Mononuclear cell (primary cell): ENCODE measurements around the gene DRICH1. TPM values are rescaled to one million over a fixed set of nuclear protein-coding genes. Genes with fewer than 3 reads are reported as not detected.
"Not testable (repeated sequence)": the region's sequence is repeated elsewhere in the genome, so short reads cannot be mapped to it uniquely, and the experiment has no call there.

ENCODE experiments used
- H3K27me3 ChIP-seq: 2 replicates; pipeline ENCODE4 v1.6.0; 2011; ENCODE audit warnings: low read length, control low read depth; ENCODE audit not compliant: insufficient read depth
- H3K4me1 ChIP-seq: 2 replicates; pipeline ENCODE4 v1.5.1; 2011; ENCODE audit warnings: mild to moderate bottlenecking, low read length, control low read depth; ENCODE audit not compliant: insufficient read depth
- H3K4me3 ChIP-seq: 2 replicates; pipeline ENCODE4 v1.5.1; 2011; ENCODE audit warnings: mild to moderate bottlenecking, low read length, moderate library complexity
- H3K9me3 ChIP-seq: 2 replicates; pipeline ENCODE4 v1.5.1; 2011; ENCODE audit warnings: low read depth, mild to moderate bottlenecking, control low read depth, low read length
- total RNA-seq: library from RNA; depleted of rRNA; stranded (reverse); fragments of >200 nt; gene quantifications from one replicate; pipeline ENCODE4 v1.2.3, GENCODE V29; 2012

The DRICH1 gene
- total RNA-seq, result 0.73 TPM

GRCh38 chr22:23632178-23632577 lies at the start of gene DRICH1:
DRICH1 (minus strand) TSS chr22:23632321; CDS start chr22:23632023, 298 bp downstream.
- H3K27me3 ChIP-seq, result no peaks in the 10 kb centered on the region
- H3K9me3 ChIP-seq, result no peaks in the 10 kb centered on the region
- no peaks in the 10 kb centered on the region for H3K4me1 ChIP-seq
- no peak within 1 kb of the TSS for H3K4me3 ChIP-seq

DNA sequence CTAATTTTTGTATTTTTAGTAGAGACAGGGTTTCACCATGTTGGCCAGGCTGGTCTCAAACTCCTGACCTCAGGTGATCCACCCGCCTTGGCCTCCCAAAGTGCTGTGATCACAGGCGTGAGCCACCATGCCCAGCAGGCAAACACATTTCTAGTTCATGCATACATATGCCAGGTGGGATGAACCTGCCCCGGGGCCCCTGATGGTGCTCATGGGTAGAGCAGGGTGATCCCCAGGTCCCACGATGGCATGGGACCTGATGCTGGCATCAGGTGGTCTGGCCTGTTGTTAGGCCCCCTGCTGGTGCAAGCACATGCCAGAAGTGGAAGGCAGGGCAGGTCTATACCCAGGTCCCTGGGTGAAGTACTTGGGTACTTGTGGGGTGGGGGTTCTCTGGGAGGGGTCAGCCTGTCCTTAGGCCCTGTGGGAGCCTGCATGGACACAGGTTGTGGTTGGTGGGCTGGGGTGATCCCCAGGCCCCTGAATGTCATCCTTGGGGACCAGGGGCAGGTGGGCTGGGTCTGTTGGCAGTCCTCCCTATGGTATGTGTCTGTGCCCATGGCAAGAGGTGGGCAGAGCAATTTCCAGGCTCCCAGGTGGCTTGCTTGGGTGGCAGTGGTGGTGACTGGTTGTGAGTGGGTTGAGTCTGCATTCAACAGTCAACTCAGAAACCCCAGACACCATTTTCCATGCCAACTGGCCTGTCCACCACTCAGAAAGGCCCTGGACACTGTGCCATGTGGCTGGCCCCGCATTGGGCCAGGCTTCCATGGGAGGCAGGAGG lies 49.1 kb upstream of the DRICH1 start:
- H3K9me3 ChIP-seq, result no peaks in the 10 kb centered on the region
- H3K4me3 ChIP-seq, result no peak overlapping the region
- H3K27me3 ChIP-seq, result no peaks in the 10 kb centered on the region
- H3K4me1 ChIP-seq, result peaks cover 5% of the 10 kb centered on the region

DNA sequence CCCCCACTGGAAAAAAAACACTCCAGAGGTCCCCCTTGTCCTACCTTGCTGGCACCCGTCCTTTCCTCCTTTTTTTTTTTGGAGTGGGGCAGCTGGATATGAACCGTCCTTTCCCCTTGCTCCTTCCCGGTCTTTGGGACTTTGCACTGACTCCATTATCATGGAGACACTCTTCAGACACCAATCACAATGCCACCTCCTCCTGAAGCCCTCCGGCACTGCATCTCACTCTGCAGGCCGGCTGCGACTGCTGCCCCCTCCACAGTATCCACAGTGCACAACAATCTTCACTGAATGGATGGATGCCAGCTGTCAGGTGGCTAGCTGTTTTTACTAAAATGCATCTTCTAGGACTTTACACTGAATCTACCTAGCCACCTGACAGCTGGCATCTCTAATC lies 46.0 kb upstream of the DRICH1 start:
- Histone ChIP-seq H3K9me3 (no peaks in the 10 kb centered on the region), H3K4me3 (no peak overlapping the region), H3K4me1 (peaks cover 32% of the 10 kb centered on the region), H3K27me3 (no peaks in the 10 kb centered on the region)

DNA sequence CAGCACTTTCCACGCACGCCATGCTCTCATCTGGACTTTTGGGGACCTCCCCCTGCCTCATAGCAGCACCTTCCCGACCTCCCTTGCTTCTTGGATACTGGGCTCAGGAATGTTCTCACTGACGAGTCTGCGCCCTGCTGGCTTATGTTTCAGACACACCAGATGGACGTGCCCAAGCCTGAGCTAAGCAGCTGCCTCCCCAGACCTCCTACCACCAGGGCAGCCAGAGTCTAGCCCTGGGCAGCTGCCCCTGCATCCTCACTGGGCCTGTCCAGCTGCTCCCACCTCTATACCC lies 45.5 kb upstream of the DRICH1 start:
- Histone ChIP-seq H3K27me3 (no peaks in the 10 kb centered on the region), H3K4me1 (peaks cover 32% of the 10 kb centered on the region)

GRCh38 chr22:23676841-23677700 lies 45.0 kb upstream of the DRICH1 start:
- peaks cover 32% of the 10 kb centered on the region for H3K4me1 ChIP-seq
- not testable (repeated sequence) for H3K4me3 ChIP-seq, H3K9me3 ChIP-seq, H3K27me3 ChIP-seq

More for the DNA sequence above, 45.5 kb upstream of the DRICH1 start:
- H3K9me3 ChIP-seq, result no peaks in the 10 kb centered on the region
- no peak overlapping the region for H3K4me3 ChIP-seq

- peaks cover 32% of the 10 kb centered on the region for H3K4me1 ChIP-seq
- no peaks in the 10 kb centered on the region for H3K27me3 ChIP-seq
- no peak overlapping the region for H3K4me3 ChIP-seq
- H3K9me3 ChIP-seq, result no peaks in the 10 kb centered on the region
These were observed 43.6 kb upstream of the DRICH1 start for GRCh38 chr22:23675502-23676415.

- not testable (repeated sequence) for H3K4me3 ChIP-seq, H3K9me3 ChIP-seq, H3K27me3 ChIP-seq
- H3K4me1 ChIP-seq, result peaks cover 32% of the 10 kb centered on the region
These were observed 42.9 kb upstream of the DRICH1 start for GRCh38 chr22:23674886-23675501.

DNA sequence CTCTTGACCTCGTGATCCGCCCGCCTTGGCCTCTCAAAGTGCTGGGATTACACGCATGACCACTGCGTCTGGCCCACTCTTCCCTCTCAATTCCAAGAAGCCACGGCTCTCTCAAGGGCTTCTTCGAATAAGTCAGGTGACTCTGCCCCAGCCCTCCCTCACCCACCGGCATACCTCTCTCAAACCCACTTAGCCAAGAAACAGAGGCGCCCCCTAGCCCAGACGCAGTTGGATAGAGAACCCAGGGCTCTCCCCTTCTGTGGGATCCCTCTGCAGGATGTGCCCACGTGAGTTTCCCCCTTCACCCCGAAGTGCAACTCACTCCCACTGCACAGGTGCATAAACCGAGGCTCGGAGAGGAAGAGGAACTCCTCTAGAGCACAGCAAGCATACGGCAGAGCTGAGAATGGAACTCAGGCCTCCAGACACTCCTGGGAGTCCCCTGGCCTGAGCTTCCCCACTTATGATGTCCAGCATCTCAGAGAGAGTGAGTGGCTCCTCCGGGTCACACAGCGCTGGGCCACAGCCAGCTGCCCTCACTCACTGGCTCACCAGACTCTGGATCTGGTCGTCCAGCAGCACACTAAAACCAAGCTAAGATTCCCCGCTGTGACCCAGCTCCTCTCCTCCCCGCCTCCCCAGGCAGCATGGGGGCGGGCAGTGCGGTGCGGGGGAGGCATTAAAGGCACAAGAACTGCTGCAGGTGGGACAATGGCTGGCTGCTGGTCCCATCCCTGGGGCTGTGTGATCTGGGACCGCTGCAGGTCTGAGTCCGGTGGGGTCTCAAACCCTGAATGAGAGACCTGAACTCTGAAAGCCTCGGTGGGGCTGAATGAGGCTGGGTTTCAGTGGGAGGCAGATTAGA lies 41.9 kb upstream of the DRICH1 start:
- no peaks in the 10 kb centered on the region for H3K27me3 ChIP-seq
- H3K4me1 ChIP-seq, result peaks cover 32% of the 10 kb centered on the region
- H3K4me3 ChIP-seq, result no peak overlapping the region
- no peaks in the 10 kb centered on the region for H3K9me3 ChIP-seq

DNA sequence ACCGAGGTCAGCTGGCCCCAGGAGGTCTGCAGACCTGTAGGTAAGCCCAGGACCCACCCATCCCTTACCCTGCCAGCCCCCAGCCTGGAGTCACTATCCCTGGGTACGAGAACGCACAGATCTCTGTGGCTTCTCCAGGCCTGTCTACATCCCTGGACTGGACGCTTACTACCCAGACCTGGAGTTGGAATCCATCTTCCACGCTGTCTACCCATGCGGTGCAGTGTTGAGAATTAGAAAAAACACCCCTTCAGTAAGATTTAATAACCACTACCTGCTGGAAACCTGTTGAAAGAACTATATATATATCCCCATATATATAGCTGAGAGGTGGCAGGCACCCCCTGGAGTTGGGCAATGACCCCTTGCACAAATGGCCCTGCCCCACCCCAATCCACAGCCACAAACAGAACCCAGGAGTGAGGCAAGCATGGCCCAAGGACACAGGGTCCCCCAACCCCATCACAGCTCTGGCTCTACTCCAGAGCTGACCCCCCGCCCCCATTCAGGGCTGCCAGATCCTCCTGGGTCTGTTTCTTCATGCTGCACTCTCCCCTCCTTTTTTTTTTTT lies 41.0 kb upstream of the DRICH1 start:
- Histone ChIP-seq H3K27me3 (no peaks in the 10 kb centered on the region), H3K4me3 (no peak overlapping the region), H3K9me3 (no peaks in the 10 kb centered on the region), H3K4me1 (peaks cover 32% of the 10 kb centered on the region)

DNA sequence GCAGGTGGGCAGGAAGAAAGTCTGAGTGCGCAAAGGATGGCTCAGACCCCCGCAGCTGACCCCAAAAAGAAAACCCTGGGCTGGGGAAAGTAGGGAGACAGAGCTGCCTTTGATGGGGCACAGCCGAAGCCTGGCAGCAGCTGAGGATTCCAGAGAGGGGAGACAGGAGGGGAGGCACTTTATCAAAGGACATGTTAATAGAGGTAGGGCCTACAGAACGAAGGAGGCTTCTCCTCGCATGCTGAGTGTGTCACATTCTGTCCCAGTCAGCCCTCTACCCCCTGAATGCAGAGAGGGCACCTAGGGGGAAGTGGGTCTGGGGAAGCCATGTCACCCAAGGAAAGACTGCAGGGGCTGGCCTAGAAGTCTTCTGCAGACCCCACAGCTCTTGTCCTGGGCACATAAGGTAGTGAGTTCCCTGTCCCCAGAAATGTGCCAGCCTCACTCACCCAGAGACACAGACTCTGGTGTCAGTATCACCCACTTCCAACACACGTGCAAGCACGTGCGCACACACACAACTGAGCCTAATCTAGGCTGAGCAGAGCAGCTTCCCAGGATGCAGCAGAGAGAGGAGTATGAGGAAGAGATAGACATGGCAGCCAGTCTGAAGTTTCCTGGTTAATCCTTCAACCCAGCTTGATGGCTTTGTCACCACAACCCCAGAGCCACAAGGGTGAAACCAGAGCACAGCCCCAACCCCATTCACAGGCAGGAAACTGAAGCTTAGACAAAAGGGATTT lies 40.4 kb upstream of the DRICH1 start:
- not testable (repeated sequence) for H3K27me3 ChIP-seq, H3K9me3 ChIP-seq, H3K4me3 ChIP-seq
- peaks cover 32% of the 10 kb centered on the region for H3K4me1 ChIP-seq

DNA sequence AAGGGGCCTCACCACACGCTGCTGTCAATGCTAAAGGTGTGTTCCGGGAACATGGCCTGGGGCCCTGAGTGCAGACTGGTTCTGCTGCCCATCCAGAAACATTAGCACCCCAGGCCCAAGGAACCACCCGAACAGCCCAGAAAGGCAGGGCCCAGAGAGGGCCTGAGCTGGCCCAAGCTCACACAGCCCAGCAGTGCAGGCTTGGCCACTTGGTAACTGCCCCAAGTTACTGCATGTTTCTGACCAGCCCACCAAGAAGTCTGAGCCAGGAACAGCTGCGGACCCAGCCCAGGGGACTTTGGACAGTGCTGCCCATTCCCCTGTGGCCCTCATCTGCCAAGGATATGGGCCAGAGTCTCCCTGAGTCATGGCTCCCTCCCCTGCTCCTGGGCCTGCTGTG lies 39.3 kb upstream of the DRICH1 start:
- H3K4me1 ChIP-seq, result peaks cover 29% of the 10 kb centered on the region
- H3K4me3 ChIP-seq, H3K27me3 ChIP-seq: not testable (repeated sequence)

GRCh38 chr22:23670378-23671295 lies 38.5 kb upstream of the DRICH1 start:
- H3K4me1 ChIP-seq, result peaks cover 21% of the 10 kb centered on the region
- no peak overlapping the region for H3K4me3 ChIP-seq
- no peaks in the 10 kb centered on the region for H3K27me3 ChIP-seq
- no peaks in the 10 kb centered on the region for H3K9me3 ChIP-seq

More for the DNA sequence above, 39.3 kb upstream of the DRICH1 start:
- not testable (repeated sequence) for H3K9me3 ChIP-seq
